H7 (cell line): Measurements from ENCODE around the gene SULT1C3. TPM values are rescaled to one million over a fixed set of nuclear protein-coding genes. Genes with fewer than 3 reads are reported as not detected.

Experiments used
- DNase-seq: peaks from one replicate; pipeline ENCODE4 v3.0.0; 2012
- H3K27me3 ChIP-seq: 2 replicates; pipeline ENCODE4 v1.6.0; 2011; ENCODE audit warnings: mild to moderate bottlenecking, low read length; ENCODE audit not compliant: control insufficient read depth, insufficient read depth
- H3K36me3 ChIP-seq: replicated peaks from 2 replicates; pipeline ENCODE4 v1.5.1; 2011; ENCODE audit warnings: low read length; ENCODE audit not compliant: control insufficient read depth, insufficient read depth
- H3K4me3 ChIP-seq: 2 replicates; pipeline ENCODE4 v1.5.1; 2011; ENCODE audit warnings: low read depth, mild to moderate bottlenecking, control low read depth, low read length, moderate library complexity; ENCODE audit not compliant: insufficient read depth
- total RNA-seq: library from RNA; depleted of rRNA; stranded (reverse); fragments of >200 nt; shearing (Covaris generic); gene quantifications from 2 replicates; pipeline ENCODE4 v1.2.3, GENCODE V29; 2014

The SULT1C3 gene
- total RNA-seq, 1 experiment from 2014 or later = not detected

GRCh38 chr2:108228006-108228405 lies 11.8 kb upstream of the SULT1C3 start:
- Histone ChIP-seq H3K4me3 (no peak overlapping the region), H3K36me3 (no peaks in the 10 kb centered on the region), H3K27me3 (no peaks in the 10 kb centered on the region)
- no peak for DNase-seq

GRCh38 chr2:108228537-108228936 lies 11.2 kb upstream of the SULT1C3 start:
- H3K4me3 ChIP-seq = no peak overlapping the region
- no peaks in the 10 kb centered on the region for H3K27me3 ChIP-seq
- no peak for DNase-seq
- no peaks in the 10 kb centered on the region for H3K36me3 ChIP-seq

- Histone ChIP-seq H3K27me3 (no peaks in the 10 kb centered on the region), H3K4me3 (no peak overlapping the region), H3K36me3 (no peaks in the 10 kb centered on the region)
- no peak for DNase-seq
These were observed 9.9 kb upstream of the SULT1C3 start for GRCh38 chr2:108229875-108230274.

GRCh38 chr2:108235577-108235976 lies 4.2 kb upstream of the SULT1C3 start:
- no peaks in the 10 kb centered on the region for H3K27me3 ChIP-seq
- H3K4me3 ChIP-seq = no peak overlapping the region
- no peaks in the 10 kb centered on the region for H3K36me3 ChIP-seq
- no peak for DNase-seq

- Histone ChIP-seq H3K36me3 (no peaks in the 10 kb centered on the region), H3K4me3 (no peak overlapping the region), H3K27me3 (no peaks in the 10 kb centered on the region)
- no peak for DNase-seq
These were observed 3.0 kb upstream of the SULT1C3 start for GRCh38 chr2:108236676-108237335.

GRCh38 chr2:108240966-108241365 lies 1.2 kb downstream of the SULT1C3 start:
- no peaks in the 10 kb centered on the region for H3K36me3 ChIP-seq
- DNase-seq = no peak
- H3K4me3 ChIP-seq = no peak overlapping the region
- no peaks in the 10 kb centered on the region for H3K27me3 ChIP-seq

- Histone ChIP-seq H3K36me3 (no peaks in the 10 kb centered on the region), H3K4me3 (no peak overlapping the region), H3K27me3 (no peaks in the 10 kb centered on the region)
- no peak for DNase-seq
These were observed 3.8 kb downstream of the SULT1C3 start for GRCh38 chr2:108243566-108243965.

- no peaks in the 10 kb centered on the region for H3K36me3 ChIP-seq
- no peak overlapping the region for H3K4me3 ChIP-seq
- no peak for DNase-seq
- H3K27me3 ChIP-seq = no peaks in the 10 kb centered on the region
These were observed 5.1 kb downstream of the SULT1C3 start for GRCh38 chr2:108244667-108245414.

- no peak for DNase-seq
- H3K4me3 ChIP-seq = no peak overlapping the region
- H3K27me3 ChIP-seq = no peaks in the 10 kb centered on the region
- H3K36me3 ChIP-seq = no peaks in the 10 kb centered on the region
These were observed 13.3 kb downstream of the SULT1C3 start for GRCh38 chr2:108253106-108253505.

- Histone ChIP-seq H3K36me3 (no peaks in the 10 kb centered on the region), H3K4me3 (no peak overlapping the region), H3K27me3 (no peaks in the 10 kb centered on the region)
- DNase-seq = no peak
These were observed 18.1 kb downstream of the SULT1C3 start for GRCh38 chr2:108257757-108258331.

GRCh38 chr2:108260773-108261172 lies 21.0 kb downstream of the SULT1C3 start:
- no peaks in the 10 kb centered on the region for H3K36me3 ChIP-seq
- no peak for DNase-seq
- no peak overlapping the region for H3K4me3 ChIP-seq
- no peaks in the 10 kb centered on the region for H3K27me3 ChIP-seq

- no peaks in the 10 kb centered on the region for H3K36me3 ChIP-seq
- no peak for DNase-seq
- no peaks in the 10 kb centered on the region for H3K27me3 ChIP-seq
- H3K4me3 ChIP-seq = no peak overlapping the region
These were observed 22.3 kb downstream of the SULT1C3 start for GRCh38 chr2:108262036-108262435.

GRCh38 chr2:108263401-108263800 lies 23.6 kb downstream of the SULT1C3 start:
- Histone ChIP-seq H3K4me3 (no peak overlapping the region), H3K27me3 (no peaks in the 10 kb centered on the region), H3K36me3 (no peaks in the 10 kb centered on the region)
- no peak for DNase-seq

GRCh38 chr2:108266218-108266617 lies 26.4 kb downstream of the SULT1C3 start:
- no peak overlapping the region for H3K4me3 ChIP-seq
- DNase-seq = no peak
- H3K36me3 ChIP-seq = no peaks in the 10 kb centered on the region
- no peaks in the 10 kb centered on the region for H3K27me3 ChIP-seq

- no peak for DNase-seq
- Histone ChIP-seq H3K36me3 (no peaks in the 10 kb centered on the region), H3K4me3 (no peak overlapping the region), H3K27me3 (no peaks in the 10 kb centered on the region)
These were observed 27.3 kb downstream of the SULT1C3 start for GRCh38 chr2:108267101-108267500.
